NCI-H1105 treated with DMSO at 0.1 percent for 48 hours (cell line): Measurements from ENCODE around the gene SCYL1.

Experiments
- DNase-seq: peaks from one replicate; lab custom pipeline; 2025; lab: John Stamatoyannopoulos, UW

The SCYL1 gene

GRCh38 chr11:65493367-65494176 lies 31.3 kb upstream of the SCYL1 start:
- no peak for DNase-seq

GRCh38 chr11:65496304-65497140 lies 28.4 kb upstream of the SCYL1 start:
- DNase-seq: peak; percentile 47

GRCh38 chr11:65497141-65498041 lies 27.5 kb upstream of the SCYL1 start:
- DNase-seq: peak; percentile 98

- peak; percentile 73 for DNase-seq
Measured at GRCh38 chr11:65498042-65498726, 26.7 kb upstream of the SCYL1 start.

GRCh38 chr11:65498727-65498976 lies 26.2 kb upstream of the SCYL1 start:
- no peak for DNase-seq

GRCh38 chr11:65498977-65499712 lies 25.7 kb upstream of the SCYL1 start, which contains the start of gene MALAT1:
MALAT1 (plus strand) TSS chr11:65499045.
- peak; percentile 91 for DNase-seq

GRCh38 chr11:65499713-65500386 lies 25.0 kb upstream of the SCYL1 start:
- DNase-seq: peak; percentile 23

GRCh38 chr11:65500387-65501185 lies 24.3 kb upstream of the SCYL1 start:
- DNase-seq: peak; percentile 23

- DNase-seq: peak; percentile 24
Measured at GRCh38 chr11:65501186-65501471, 23.8 kb upstream of the SCYL1 start.

- DNase-seq: peak; percentile 27
Measured at GRCh38 chr11:65501472-65502273, 23.2 kb upstream of the SCYL1 start.

- no peak for DNase-seq
Measured at GRCh38 chr11:65502274-65502554, 22.7 kb upstream of the SCYL1 start.

GRCh38 chr11:65502555-65503367 lies 22.1 kb upstream of the SCYL1 start:
- peak; percentile 26 for DNase-seq

GRCh38 chr11:65503368-65503948 lies 21.4 kb upstream of the SCYL1 start:
- no peak for DNase-seq

- peak; percentile 18 for DNase-seq
Measured at GRCh38 chr11:65503949-65504673, 20.8 kb upstream of the SCYL1 start.

GRCh38 chr11:65504674-65505465 lies 20.0 kb upstream of the SCYL1 start:
- peak; percentile 12 for DNase-seq
